A549 treated with GW870086 at 1 μM for 4 hours (cell line): ENCODE data around the gene KISS1. TPM values are rescaled to one million over a fixed set of nuclear protein-coding genes. Genes with fewer than 3 reads are reported as not detected.

ENCODE experiments used
- total RNA-seq: library from RNA; stranded (reverse); fragments of 200-300 nt; extraction: Qiagen RNA extraction; gene quantifications from 5 replicates; pipeline ENCODE4 v1.2.3, GENCODE V29; 2022; ENCODE audit warnings: low read depth

Gene KISS1
- total RNA-seq = 0.21 to 0.96 TPM (median 0.46 TPM) in 5 replicates

GRCh38 chr1:204196068-204196795 is at the start of gene KISS1:
KISS1 (minus strand) TSS chr1:204196491; CDS start chr1:204192876, 3,615 bp downstream.

GRCh38 chr1:204213668-204214662 is 17.7 kb upstream of the KISS1 start, which contains the start of gene GOLT1A:
GOLT1A (minus strand) TSS chr1:204213988; CDS start chr1:204213906, 82 bp downstream.

GRCh38 chr1:204166219-204166618 is 30.1 kb downstream of the KISS1 start, which contains the start of gene REN:
REN (minus strand) TSS chr1:204166337; CDS start chr1:204166293, 44 bp downstream.

GRCh38 chr1:204151552-204152309 is 44.6 kb downstream of the KISS1 start, which contains the start of gene ETNK2:
ETNK2 (minus strand) TSS chr1:204152044; CDS start chr1:204151852, 192 bp downstream.

Other genes with a start within 250 kb of the KISS1 start
- gene SOX13, start 123.4 kb downstream of the KISS1 start, total RNA-seq = 19.5 to 23.5 TPM (median 22.6 TPM) in 5 replicates
- gene ETNK2, start 44.4 kb downstream of the KISS1 start, total RNA-seq = 5.6 to 6.4 TPM (median 5.8 TPM) in 5 replicates
- gene REN, start 30.2 kb downstream of the KISS1 start, total RNA-seq = 0.13 TPM in 1 of 5 replicates, not detected in the others
- gene GOLT1A, start 17.5 kb upstream of the KISS1 start, total RNA-seq = 4.2 to 7.0 TPM (median 4.8 TPM) in 5 replicates
- 26.3 to 37.8 TPM (median 34.4 TPM) in 5 replicates for gene PLEKHA6, start 163.4 kb upstream of the KISS1 start, total RNA-seq
- gene PPP1R15B, start 215.3 kb upstream of the KISS1 start, total RNA-seq = 26.3 to 32.3 TPM (median 28.7 TPM) in 5 replicates